ENCODE measurements around the gene SORBS1. TPM values are rescaled to one million over a fixed set of nuclear protein-coding genes. Genes with fewer than 3 reads are reported as not detected.

Gene SORBS1
- total RNA-seq, 1 experiment from 2014 or later, result 39.9 TPM

GRCh38 chr10:95429639-95430038 lies 131.5 kb downstream of the SORBS1 start:
- Mint-ChIP-seq H3K27ac (peak overlapping the region; percentile 46; the same call in 1 of the 2 replicates), H3K4me3 (no peak overlapping the region), H3K4me1 (peaks cover 2% of the 10 kb centered on the region; the same call in 1 of the 2 replicates), H3K9me3 (no peaks in the 10 kb centered on the region), H3K27me3 (ENCODE audit: low read depth) (no peaks in the 10 kb centered on the region), H3K36me3 (no peaks in the 10 kb centered on the region)
- TF ChIP-seq TCF7 (CRISPR knock-in tag; IDR thresholded peaks at IDR 0.05; ENCODE audit: low read depth) (no peak), ELF4 (CRISPR knock-in tag; IDR thresholded peaks at IDR 0.05; ENCODE audit: low read depth) (no peak), E2F4 (CRISPR knock-in tag; IDR thresholded peaks at IDR 0.05; ENCODE audit: borderline replicate concordance, low read depth) (no peak), ZNF532 (CRISPR knock-in tag; IDR thresholded peaks at IDR 0.05; ENCODE audit: borderline replicate concordance) (no peak), RELA (CRISPR knock-in tag; IDR thresholded peaks at IDR 0.05; ENCODE audit: borderline replicate concordance) (no peak), ZNF232 (CRISPR knock-in tag; IDR thresholded peaks at IDR 0.05) (no peak), CBFB (CRISPR knock-in tag; IDR thresholded peaks at IDR 0.05; ENCODE audit: low read depth) (no peak), SMAD4 (CRISPR knock-in tag; IDR thresholded peaks at IDR 0.05) (no peak), KAT7 (CRISPR knock-in tag; IDR thresholded peaks at IDR 0.05; ENCODE audit: borderline replicate concordance) (no peak), ZNF416 (CRISPR knock-in tag; IDR thresholded peaks at IDR 0.05) (no peak), NFATC4 (CRISPR knock-in tag; IDR thresholded peaks at IDR 0.05) (no peak), EMX1 (CRISPR knock-in tag; IDR thresholded peaks at IDR 0.05) (no peak), TEAD4 (CRISPR knock-in tag; IDR thresholded peaks at IDR 0.05) (no peak), ZBTB21 (CRISPR knock-in tag; IDR thresholded peaks at IDR 0.05; ENCODE audit: borderline replicate concordance) (no peak), ZNF671 (CRISPR knock-in tag; IDR thresholded peaks at IDR 0.05) (no peak), ZNF512 (CRISPR knock-in tag; IDR thresholded peaks at IDR 0.05; ENCODE audit: borderline replicate concordance) (no peak)
- TF ChIP-seq, protein P1, sequence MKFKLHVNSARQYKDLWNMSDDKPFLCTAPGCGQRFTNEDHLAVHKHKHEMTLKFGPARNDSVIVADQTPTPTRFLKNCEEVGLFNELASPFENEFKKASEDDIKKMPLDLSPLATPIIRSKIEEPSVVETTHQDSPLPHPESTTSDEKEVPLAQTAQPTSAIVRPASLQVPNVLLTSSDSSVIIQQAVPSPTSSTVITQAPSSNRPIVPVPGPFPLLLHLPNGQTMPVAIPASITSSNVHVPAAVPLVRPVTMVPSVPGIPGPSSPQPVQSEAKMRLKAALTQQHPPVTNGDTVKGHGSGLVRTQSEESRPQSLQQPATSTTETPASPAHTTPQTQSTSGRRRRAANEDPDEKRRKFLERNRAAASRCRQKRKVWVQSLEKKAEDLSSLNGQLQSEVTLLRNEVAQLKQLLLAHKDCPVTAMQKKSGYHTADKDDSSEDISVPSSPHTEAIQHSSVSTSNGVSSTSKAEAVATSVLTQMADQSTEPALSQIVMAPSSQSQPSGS (CRISPR knock-in tag; IDR thresholded peaks at IDR 0.05; ENCODE audit: borderline replicate concordance, low read depth), result no peak
- TF ChIP-seq, protein P2, sequence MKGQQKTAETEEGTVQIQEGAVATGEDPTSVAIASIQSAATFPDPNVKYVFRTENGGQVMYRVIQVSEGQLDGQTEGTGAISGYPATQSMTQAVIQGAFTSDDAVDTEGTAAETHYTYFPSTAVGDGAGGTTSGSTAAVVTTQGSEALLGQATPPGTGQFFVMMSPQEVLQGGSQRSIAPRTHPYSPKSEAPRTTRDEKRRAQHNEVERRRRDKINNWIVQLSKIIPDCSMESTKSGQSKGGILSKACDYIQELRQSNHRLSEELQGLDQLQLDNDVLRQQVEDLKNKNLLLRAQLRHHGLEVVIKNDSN (CRISPR knock-in tag; IDR thresholded peaks at IDR 0.05), result no peak
- TF ChIP-seq, protein P3, sequence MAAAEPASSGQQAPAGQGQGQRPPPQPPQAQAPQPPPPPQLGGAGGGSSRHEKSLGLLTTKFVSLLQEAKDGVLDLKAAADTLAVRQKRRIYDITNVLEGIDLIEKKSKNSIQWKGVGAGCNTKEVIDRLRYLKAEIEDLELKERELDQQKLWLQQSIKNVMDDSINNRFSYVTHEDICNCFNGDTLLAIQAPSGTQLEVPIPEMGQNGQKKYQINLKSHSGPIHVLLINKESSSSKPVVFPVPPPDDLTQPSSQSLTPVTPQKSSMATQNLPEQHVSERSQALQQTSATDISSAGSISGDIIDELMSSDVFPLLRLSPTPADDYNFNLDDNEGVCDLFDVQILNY (CRISPR knock-in tag; IDR thresholded peaks at IDR 0.05), result no peak
- ATAC-seq (no peak), DNase-seq (ENCODE audit: low spot score) (no peak)
- CTCF ChIA-PET, result interaction anchor here (0.7 to 8.2 kb wide), 15 partner anchors 13 to 254 kb away, joined by 3 to 166 read pairs (median 13); no protein-coding TSS in a partner anchor
- POLR2A ChIA-PET, result no interaction called here

Data from WTC11 (cell line).